CD4-positive, alpha-beta T cell treated with Interleukin-1 beta for 1 hour (primary cell): ENCODE data around the gene RBM15B.

ENCODE experiments used
- DNase-seq, 2 donors: peaks; one replicate each; pipeline ENCODE4 v3.0.0-alpha.2; 2020 to 2022

The RBM15B gene

DNA sequence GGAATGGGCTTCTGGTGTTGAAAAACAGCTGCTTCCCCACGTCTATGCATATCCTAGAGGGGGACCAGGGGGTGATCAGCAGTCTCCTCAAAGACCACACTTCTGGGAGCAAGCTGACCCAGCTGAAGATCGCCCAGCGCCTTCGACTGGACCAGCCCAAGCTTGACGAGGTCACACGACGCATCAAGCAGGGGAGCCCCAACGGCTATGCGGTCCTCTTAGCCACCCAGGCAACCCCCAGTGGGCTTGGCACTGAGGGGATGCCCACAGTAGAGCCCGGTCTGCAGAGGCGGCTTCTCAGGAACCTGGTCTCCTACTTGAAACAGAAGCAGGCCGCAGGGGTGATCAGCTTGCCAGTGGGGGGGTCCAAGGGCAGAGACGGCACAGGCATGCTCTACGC lies 2.5 kb downstream of the RBM15B start:
- DNase-seq = no peak

DNA sequence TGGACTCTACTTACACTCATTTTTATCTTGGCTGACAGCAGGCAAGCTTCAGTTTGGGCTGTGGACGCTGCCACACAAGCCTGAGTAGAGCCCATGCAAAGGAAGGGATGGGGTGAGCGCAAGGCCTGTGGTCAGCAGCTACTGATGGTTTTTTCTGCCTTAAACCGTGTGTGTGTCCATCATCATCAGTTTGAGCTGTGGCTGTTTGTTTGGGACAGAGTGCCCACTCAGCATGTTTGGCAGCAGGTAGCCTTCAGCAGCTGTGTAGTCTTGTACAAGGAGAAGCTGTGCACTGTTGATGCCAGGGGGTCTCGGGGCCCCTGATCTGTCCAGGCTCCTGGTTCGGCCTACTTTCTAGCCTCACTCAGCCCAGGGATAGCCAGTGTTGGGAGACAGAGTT lies 3.5 kb downstream of the RBM15B start:
- no peak for DNase-seq

DNA sequence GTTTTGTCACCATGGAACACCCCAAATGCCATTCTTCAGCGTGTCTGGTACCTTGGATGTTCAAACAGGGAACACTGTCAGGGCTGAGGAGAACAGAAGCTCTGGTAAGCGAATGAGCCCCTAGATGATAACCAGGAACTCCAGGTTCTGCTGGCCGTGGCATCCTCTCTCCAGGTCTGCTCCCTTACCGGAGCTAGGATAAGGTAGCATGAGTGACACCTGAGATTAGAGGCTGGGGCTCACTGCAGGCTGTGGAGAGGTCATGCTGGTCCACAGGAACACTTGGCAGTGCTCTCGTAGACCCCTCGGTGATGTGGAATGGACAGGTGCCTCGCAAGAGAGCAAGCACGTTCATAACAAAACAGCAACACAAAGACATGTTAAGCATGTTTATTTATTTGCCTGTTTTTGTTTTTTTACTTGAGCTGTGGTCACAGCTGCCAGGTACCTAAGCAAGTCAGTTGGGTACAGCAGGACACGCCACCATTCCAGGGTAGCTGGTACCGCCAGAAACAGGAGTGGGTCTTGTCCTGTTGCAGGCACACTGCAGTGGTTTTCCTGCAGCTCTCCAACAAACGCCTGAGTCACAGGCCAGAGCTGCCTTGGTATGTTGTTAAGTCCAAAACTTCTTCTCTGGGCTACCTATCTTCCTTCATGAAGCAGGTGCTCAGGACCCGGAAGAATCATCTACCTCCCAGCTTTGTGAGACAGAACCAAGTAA lies 4.6 kb downstream of the RBM15B start:
- DNase-seq = no peak

DNA sequence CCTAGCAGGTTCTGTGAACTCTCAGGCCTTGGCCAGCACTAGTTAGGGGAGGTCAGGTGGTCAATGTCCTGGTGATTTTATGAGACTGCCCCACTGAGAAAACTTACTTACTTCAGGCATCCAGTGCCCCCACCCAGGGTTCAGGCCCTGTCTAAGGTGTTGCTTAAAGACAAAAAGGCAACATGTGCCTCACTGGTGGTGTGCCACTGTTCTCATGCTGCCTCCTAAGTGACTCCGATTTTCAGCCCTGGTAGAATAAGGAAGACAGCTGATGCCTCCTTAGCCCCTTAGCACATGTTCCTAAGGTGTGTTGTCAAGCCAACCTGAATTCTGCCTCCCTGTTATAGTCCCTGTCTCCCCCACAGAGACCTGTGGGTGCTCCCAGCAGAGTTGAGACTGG lies 5.3 kb downstream of the RBM15B start:
- no peak for DNase-seq

DNA sequence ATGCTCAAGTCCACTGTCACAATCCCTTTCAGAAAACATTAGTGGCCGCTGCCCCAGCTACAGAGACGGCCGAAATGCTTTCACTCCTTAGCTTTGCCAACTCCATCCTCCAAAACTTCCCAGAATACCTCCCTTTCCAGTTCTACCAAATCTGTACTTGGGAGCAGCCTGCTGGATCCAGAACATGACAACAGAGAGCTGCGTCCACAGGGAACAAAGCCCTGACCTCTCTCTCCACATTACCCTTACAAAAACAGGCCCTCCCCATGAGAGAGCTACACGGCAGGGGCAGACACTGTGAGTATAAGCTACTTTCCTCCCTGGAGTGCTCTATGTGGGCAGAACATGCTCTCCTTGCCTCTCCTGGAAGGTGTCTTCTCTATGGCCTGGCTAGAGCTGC lies 6.3 kb downstream of the RBM15B start:
- no peak for DNase-seq

DNA sequence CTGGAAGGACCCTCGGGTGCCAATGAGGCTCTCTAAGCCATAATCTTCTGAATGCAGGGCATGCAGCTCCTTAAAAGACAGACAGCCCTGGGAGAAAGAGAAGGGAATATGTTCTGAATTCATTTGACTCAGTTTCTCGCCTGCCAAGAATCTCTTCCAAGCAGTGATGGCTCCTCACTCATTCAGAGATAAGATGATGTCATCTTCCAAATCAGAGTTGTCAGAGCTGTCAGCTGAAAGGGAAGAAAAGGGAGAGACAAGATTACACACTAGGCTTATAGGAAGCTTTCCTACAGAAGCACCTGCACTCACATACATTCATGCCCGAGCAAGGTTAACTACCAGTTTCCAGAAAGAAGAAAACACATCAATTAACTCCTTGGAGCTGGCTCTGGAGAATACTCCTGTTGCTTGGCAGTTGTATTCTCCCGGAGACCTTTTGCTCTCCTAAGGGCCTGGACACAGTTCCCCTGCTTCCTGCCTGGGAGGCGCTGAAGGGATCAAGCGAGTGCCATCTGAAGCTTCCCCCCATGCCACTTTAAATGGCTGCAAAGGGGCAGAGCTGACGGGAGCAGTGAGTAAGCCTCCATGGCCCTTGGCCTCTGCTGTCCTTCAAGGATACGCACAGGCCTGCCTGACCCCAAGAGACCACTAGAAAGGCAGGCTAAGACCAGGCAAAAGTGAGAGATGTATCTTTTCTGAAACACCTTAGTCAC lies 7.7 kb downstream of the RBM15B start:
- no peak for DNase-seq

DNA sequence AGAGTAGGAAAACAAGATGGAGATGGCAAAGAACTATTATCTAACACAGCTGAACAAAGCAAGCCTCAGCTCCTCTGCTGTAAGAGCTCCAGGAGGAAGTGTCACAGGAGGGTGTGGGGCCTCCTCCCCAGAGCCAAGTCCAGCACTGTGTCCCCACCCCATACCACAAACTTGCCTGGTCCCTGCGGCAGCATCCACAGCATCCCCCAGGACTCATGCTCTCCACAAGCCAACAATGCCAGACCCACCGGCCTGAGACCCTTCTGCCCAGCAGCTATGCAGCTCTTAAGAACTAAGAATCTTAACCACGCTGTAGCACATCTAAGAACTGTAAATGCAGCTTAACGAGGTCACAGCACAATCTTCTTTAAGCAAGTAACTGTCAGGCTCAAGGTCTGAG lies 9.1 kb downstream of the RBM15B start:
- no peak for DNase-seq

DNA sequence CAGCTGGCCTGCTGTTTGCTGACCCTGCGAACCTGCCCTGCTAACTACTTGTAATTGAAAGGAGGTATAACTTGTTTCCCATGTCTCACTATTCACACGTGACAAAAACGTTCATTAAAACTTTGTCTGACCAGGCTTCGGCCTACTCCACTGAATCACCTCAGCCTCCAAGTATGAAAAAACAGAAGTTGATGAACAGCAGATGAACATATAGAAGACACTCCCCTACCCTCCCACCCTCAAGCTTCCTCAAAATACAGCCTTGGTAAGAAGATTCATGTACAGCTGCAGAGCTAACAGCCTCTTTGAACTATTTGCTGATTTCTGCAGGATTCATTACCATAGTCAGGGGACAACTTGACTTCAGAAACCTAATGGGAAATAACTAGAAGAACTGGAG lies 10.7 kb downstream of the RBM15B start:
- no peak for DNase-seq

DNA sequence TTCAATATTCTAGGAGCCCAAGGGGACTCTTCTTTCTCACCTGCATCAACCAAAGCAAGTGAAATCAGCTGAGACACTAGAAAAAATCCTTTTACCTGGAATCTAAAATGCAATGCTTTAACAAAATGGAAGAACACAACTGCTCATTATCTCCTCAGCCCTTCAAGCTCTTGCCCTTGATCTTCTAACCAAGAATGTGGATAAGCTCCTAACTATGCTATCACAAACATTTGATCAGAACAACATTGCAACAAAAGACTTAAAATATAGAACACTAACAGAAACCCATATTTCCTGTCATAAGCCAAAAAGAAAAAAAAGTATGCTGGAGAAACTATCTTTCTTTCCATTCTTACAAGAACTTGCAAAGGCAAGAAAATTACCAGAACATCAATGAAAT lies 12.6 kb downstream of the RBM15B start:
- no peak for DNase-seq

DNA sequence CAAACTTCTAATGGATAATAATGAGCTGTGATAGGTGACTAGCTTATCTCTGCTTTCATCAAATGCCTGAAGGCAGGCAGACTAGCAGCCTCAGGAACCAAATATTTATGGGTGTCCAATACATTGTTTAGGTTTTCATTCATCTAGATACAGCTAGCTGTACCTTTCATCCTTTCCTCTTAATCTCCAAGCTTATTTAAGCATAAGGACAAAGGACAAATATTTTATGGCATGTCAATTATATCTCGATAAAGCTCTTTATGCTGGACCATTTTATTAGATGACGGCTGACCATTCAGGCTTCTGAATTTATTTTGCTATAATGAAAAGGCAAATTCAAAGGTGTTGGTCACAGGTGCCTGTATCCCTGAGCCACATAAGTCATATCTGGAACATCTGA lies 16.9 kb downstream of the RBM15B start:
- DNase-seq = no peak

DNA sequence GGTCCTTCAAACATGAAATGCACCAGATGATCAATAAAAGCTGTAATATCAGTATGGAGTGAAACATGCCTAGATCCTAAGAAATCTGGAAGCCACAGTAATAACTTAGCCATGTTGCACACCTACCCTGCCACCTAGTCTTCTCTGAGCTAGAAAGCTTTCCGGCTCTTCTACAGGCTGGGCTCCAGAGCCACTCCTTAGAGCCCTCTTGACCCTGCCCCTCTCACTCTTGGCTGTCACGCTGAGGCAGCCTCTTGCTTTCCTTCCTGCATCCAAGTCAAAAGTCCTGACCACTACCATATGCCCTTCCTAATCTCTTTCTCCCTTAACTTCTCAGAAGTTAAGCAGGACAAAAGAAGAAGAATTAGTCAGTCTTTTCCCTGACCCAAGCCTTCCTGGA lies 17.7 kb downstream of the RBM15B start:
- DNase-seq = no peak

DNA sequence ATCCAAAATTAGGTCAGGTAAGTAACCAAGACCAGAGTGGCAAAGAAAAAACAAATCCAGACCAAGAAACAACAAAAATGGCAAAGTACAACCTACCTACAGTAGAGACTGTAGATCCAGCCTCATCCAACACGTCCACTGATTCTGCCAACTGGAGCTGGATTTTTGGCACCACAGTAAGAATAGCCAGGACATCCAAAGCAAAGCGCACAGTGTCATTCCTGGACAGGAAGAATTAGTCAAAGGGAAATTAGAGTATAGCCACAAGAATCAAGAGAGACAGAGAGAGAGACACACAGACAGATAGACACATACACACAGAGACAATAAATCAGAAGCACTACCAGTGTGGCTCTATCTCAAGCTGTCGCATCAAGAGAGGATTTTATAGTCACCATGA lies 31.1 kb downstream of the RBM15B start:
- no peak for DNase-seq

DNA sequence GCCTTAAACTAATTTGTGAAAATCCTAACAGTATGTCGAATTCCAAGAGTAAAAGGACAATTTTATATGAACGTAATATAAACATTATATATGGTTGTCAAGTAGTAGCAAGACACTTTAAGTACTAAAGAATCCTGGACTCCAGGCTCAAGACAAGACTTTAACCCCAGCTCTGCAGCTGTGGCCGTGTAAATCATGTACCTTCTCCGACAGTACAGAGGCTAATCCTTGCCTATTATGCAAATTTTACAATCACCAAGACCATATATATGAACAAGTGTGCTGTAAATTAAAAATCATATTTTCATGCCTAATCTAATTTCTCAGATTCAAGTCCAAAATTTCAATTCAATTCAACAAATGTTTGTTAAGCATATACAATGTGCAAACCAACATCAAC lies 35.8 kb downstream of the RBM15B start:
- no peak for DNase-seq

DNA sequence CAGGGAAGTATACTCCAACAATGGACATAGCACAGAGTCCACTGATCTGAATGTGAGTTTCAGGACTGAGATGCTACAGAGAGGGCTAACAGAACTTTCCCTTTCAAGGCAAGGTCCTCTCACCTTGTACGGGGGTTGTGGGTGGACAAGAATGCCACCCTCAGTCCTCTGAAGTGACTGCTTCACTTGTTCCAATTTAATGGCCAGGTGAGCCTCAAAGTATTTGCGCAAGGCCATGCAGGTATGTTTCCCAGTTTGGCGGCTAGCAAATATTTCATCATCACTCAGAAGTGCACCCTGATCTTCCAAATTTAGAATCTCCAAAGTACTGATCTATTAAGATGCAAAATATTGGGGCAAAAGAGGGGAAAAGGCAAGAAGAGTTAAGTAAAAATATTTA lies 38.1 kb downstream of the RBM15B start:
- no peak for DNase-seq

DNA sequence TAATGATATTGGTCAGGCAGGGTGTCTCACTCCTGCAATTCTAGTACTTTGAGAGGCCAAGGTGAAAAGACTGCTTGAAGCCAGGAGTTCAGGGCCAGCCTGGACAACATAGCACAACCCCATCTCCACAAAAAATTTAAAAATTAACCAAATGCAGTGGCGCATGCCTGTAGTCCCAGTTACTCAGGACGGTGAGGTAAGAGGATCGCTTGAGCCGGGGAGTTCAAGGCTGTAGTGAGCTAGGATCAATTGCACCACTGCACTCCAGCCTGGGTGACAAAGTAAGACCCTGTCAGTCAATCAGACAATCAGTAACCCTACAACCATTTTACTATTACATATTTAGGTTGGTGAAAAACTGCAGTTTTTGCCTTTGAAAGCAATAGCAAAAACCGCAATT lies 43.0 kb downstream of the RBM15B start:
- DNase-seq = no peak

DNA sequence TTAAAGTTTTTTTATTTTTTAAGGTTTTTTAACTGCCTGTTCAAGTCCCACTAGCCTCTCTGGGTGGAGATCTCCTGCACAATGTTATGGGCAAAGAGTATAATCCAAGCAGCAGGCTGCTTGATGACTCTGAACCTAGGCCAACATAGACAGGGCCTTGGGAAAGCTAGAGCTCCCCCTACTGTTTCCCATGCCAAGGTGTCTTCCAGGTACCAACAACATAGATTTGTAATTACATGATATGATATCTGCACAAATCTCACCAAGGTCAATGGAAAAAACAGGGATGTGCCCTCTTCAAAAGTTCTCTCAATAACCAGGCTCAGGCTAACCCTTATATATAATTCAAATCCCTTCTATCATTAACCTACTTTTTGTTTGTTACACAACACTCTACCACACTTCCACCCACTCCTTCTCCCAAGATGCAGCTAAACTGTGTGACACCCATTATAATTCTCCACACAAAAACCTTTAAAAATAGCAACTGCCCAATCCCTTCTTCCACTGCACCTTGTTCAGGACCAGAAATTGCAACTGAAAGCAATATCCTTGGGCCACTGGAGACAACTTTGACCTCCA lies 43.8 kb downstream of the RBM15B start:
- DNase-seq = peak; percentile 48 to 63

DNA sequence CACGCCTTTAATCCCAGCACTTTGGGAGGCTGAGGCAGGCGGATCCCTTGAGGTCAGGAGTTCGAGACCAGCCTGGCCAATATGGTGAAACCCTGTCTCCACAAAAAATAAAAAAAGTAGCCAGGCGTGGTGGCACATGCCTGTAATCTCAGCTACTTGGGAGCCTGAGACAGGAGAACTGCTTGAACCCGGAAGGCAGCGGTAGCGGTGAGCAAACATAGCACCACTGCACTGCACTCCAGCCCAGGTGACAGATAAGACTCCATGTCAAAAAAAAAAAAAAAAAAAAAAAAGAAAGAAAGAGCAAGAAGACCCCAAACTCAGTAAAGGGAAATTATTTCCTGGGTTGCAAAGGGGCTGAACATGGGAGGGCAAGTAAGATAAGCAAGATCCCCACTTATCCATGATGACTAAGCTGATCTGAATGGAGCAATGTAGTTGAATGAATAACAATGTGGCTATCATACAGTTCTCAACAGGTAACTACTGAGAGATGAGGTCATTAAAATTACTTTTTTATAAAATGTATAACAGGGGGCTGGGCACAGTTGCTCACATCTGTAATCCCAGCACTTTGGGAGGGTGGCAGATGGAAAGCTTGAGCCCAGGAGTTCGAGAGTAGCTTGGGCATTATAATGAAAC lies 46.0 kb downstream of the RBM15B start:
- DNase-seq = no peak

DNA sequence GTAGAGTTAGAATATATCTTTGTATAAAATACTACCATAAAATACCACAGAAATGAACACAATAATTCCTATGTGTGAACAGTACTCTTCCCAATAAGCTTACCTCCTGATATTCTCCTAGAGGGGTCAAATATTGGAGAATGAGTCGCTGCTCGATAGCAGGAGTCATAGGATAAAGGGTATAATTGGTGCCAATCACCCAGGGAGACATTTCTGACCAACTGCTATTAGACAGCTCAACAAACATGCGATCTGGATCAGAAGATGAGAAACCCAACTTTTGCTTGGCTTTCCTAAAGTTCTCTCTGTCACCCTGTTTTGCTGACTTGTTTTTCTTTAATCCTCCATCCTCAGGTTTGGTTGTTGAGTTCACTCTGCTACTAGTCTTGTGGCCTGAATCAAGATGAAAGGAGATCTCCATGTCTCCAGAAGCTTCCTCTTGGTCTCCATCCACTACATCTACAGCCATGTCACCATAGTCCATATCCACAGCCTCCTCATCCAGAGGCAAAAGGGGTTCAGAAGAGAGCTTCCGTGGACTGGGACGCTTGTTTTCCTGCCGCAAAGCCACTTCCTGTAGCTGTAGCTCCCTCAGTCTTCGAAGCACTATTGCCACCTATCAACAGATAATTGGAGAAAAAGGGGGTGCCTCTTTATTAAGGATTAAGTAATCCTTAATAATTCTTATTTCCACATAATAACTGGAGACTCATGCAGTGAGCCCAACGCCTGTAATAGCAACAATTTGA lies 50.4 kb downstream of the RBM15B start:
- no peak for DNase-seq

DNA sequence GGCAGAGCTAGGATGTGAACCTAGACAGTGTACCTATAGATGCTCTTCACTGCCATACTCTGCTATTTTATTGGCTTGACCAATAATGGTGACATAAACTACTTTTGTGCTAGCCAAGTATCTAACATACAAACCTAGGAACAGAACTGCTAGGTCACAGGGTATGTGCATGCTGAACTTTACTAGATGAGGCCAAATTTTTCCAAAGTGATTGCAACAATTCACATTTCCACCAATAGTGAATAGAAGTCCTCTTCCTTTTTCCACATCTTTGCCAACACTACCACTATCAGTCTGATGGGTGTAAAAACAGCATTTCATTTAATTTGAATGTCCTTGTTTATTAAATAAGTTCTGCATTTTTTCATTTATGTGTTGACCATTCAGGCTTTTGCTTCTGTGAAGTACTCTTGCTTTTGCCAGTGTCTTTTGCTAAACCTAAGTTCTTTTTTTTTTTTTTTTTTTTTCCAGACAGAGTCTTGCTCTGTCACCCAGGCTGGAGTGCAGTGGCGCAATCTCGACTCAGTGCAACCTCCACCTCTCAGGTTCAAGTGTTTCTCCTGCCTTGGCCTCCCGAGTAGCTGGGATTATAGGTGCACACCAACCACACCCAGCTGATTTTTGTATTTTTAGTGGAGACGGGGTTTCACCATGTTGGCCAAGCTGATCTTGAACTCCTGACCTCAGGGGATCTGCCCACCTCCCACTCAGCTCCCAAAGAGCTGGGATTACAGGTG lies 54.6 kb downstream of the RBM15B start:
- DNase-seq = no peak
